Upper lobe of left lung (tissue), 4 donors: ENCODE data around the gene ZNF609.

Experiments
- EP300 ChIP-seq, 4 donors: sonication (generic); formaldehyde crosslinking; IDR thresholded peaks; one replicate each; pipeline ENCODE4 v1.5.1; 2017; ENCODE audit warnings: antibody characterized with exemption in 4 of 4, control low read depth in 2 of 4
- POLR2A ChIP-seq, 4 donors: fragments of 450-650 bp; IDR thresholded peaks; one replicate each; pipeline ENCODE4 v1.5.1; 2016 to 2017; ENCODE audit warnings: antibody characterized with exemption in 4 of 4, mild to moderate bottlenecking in 2 of 4
- POLR2AphosphoS5 ChIP-seq, 2 donors: sonication (generic); formaldehyde crosslinking; IDR thresholded peaks; one replicate each; pipeline ENCODE4 v1.5.1; 2017; ENCODE audit warnings: antibody characterized with exemption in 2 of 2
- TF ChIP-seq, protein P1 (sequence below), 6 experiments: fragments of 450-650 bp in 4 of 6; fragments of 200-600 bp in 2 of 6; sonication (generic) in 2 of 6; IDR thresholded peaks; one replicate each; pipeline ENCODE4 v1.5.1; 2016 to 2019; ENCODE audit warnings: antibody characterized with exemption in 6 of 6

DNA sequence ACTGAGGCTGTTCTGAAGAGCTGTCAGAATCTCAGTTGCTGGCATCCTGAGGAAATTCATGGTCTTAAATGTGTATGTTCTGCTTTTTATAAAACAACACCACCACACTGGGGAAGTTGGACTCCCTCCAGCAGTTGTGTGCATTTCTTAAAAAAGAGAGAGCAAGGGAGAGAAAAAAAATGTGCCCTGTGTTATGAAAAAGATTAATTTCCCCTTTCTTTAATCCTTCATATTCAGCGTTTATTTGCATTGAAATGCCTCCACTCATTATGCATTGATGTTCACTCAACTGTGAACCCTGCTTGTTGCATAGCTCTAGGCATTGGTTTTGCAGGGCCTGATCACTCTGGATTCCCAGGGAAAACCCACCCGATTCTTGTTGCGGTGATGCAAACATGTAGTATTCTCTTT, 4.4 kb upstream of the ZNF609 start:
- TF ChIP-seq POLR2AphosphoS5 (IDR thresholded peaks at IDR 0.05) (no peak), POLR2A (IDR thresholded peaks at IDR 0.05) (no peak), EP300 (IDR thresholded peaks at IDR 0.05) (no peak)
- TF ChIP-seq, protein P1, sequence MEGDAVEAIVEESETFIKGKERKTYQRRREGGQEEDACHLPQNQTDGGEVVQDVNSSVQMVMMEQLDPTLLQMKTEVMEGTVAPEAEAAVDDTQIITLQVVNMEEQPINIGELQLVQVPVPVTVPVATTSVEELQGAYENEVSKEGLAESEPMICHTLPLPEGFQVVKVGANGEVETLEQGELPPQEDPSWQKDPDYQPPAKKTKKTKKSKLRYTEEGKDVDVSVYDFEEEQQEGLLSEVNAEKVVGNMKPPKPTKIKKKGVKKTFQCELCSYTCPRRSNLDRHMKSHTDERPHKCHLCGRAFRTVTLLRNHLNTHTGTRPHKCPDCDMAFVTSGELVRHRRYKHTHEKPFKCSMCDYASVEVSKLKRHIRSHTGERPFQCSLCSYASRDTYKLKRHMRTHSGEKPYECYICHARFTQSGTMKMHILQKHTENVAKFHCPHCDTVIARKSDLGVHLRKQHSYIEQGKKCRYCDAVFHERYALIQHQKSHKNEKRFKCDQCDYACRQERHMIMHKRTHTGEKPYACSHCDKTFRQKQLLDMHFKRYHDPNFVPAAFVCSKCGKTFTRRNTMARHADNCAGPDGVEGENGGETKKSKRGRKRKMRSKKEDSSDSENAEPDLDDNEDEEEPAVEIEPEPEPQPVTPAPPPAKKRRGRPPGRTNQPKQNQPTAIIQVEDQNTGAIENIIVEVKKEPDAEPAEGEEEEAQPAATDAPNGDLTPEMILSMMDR (IDR thresholded peaks at IDR 0.05), result no peak
